Upper lobe of right lung (tissue), 1 donor: Measurements from ENCODE around the gene ARAP1. TPM values are rescaled to one million over a fixed set of nuclear protein-coding genes. Genes with fewer than 3 reads are reported as not detected.

ENCODE experiments used
- ATAC-seq: fragments of 200-7000 bp; cut with Tn5 transposase; one replicate; pipeline ENCODE4 v1.9.1; 2020; ENCODE audit warnings: mild to moderate bottlenecking, moderate library complexity
- DNase-seq: peaks from one replicate; pipeline ENCODE4 v3.0.0-alpha.2; 2020
- H3K27ac ChIP-seq: fragments of 200-600 bp; one replicate; pipeline ENCODE4 v1.8.0; 2022
- H3K27me3 ChIP-seq: fragments of 200-600 bp; one replicate; pipeline ENCODE4 v1.8.0; 2022; ENCODE audit warnings: mild to moderate bottlenecking
- H3K36me3 ChIP-seq: fragments of 200-600 bp; one replicate; pipeline ENCODE4 v1.8.0; 2022
- H3K4me1 ChIP-seq: fragments of 200-600 bp; one replicate; pipeline ENCODE4 v1.8.0; 2022
- H3K4me3 ChIP-seq: fragments of 200-600 bp; one replicate; pipeline ENCODE4 v1.8.0; 2022; ENCODE audit warnings: mild to moderate bottlenecking
- H3K9me3 ChIP-seq: fragments of 200-600 bp; one replicate; pipeline ENCODE4 v1.8.0; 2022
- intact Hi-C: fragments of 100-400 bp; cut with DNase I; formaldehyde crosslinking; loops from one replicate; pipeline ENCODE4 v1.11.0; 2022
- total RNA-seq: library from RNA; stranded (reverse); fragmentation: NEBNext Ultra II Directional; extraction: Animal tissue kit (Norgen Biotek cat#: 25700); gene quantifications from one replicate; pipeline ENCODE4 v1.2.1, GENCODE V29; 2021
- TF ChIP-seq, protein P1 (sequence below): fragments of 200-600 bp; IDR thresholded peaks from one replicate; pipeline ENCODE4 v1.8.0; 2022; ENCODE audit warnings: antibody characterized with exemption
- donor health status: DM: no; HTN: yes; CAD: no; lungs with severe emphysema.

ARAP1 gene
- total RNA-seq, 1 donor from 2014 or later, result 226 TPM

DNA sequence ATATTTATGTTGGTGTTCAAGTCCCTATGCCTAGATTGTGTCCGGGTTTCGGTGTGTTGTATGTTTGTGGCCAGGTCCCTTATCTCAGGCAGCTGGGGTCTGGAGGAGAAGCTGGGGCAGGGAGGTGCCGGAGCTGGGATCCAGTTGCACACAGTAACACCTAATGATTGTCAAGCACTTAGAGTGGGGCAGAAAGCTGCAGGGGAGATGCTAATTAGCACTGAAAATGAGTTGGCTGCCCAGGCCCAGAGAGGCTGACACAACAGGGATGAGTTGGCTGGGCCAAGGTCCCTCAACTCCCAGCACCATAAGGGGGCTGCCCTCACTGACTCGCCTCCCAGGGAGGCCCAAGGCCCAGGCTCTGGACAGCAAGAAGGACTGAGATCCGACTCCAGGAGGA, 90.2 kb downstream of the ARAP1 start:
- H3K27me3 ChIP-seq, result peaks cover 8% of the 10 kb centered on the region
- ATAC-seq, result no peak
- intact Hi-C loops, result no loop called here
- no peak for DNase-seq
- no peak overlapping the region for H3K27ac ChIP-seq
- H3K4me3 ChIP-seq, result no peak overlapping the region
- no peaks in the 10 kb centered on the region for H3K4me1 ChIP-seq
- H3K36me3 ChIP-seq, result no peaks in the 10 kb centered on the region
- TF ChIP-seq, protein P1, sequence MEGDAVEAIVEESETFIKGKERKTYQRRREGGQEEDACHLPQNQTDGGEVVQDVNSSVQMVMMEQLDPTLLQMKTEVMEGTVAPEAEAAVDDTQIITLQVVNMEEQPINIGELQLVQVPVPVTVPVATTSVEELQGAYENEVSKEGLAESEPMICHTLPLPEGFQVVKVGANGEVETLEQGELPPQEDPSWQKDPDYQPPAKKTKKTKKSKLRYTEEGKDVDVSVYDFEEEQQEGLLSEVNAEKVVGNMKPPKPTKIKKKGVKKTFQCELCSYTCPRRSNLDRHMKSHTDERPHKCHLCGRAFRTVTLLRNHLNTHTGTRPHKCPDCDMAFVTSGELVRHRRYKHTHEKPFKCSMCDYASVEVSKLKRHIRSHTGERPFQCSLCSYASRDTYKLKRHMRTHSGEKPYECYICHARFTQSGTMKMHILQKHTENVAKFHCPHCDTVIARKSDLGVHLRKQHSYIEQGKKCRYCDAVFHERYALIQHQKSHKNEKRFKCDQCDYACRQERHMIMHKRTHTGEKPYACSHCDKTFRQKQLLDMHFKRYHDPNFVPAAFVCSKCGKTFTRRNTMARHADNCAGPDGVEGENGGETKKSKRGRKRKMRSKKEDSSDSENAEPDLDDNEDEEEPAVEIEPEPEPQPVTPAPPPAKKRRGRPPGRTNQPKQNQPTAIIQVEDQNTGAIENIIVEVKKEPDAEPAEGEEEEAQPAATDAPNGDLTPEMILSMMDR, result no peak
- H3K9me3 ChIP-seq, result no peaks in the 10 kb centered on the region

DNA sequence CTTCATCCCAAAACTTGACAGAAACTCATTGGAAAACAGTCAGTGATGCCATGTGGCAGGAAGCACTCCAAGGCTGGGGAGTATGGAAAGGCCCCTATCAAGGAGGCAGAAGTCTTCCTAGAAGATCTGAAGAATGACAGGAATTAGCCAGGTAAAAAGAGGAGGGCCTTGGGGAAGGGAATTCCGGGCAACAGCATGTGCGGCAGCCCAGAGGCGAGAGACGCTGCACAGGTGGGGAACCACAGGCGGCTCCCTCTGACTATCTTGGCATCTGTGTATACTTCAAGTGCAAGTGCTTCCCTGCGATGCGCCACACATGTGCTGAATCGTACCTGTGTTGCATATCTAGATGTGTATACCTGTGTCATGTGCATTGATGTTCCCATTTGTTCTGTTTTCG, 90.7 kb downstream of the ARAP1 start:
- DNase-seq (no peak), ATAC-seq (no peak)
- intact Hi-C loops, result no loop called here
- Histone ChIP-seq H3K27ac (no peak overlapping the region), H3K27me3 (peaks cover 8% of the 10 kb centered on the region), H3K36me3 (no peaks in the 10 kb centered on the region), H3K9me3 (no peaks in the 10 kb centered on the region), H3K4me3 (no peak overlapping the region), H3K4me1 (no peaks in the 10 kb centered on the region)
- TF ChIP-seq, protein P1, result no peak

DNA sequence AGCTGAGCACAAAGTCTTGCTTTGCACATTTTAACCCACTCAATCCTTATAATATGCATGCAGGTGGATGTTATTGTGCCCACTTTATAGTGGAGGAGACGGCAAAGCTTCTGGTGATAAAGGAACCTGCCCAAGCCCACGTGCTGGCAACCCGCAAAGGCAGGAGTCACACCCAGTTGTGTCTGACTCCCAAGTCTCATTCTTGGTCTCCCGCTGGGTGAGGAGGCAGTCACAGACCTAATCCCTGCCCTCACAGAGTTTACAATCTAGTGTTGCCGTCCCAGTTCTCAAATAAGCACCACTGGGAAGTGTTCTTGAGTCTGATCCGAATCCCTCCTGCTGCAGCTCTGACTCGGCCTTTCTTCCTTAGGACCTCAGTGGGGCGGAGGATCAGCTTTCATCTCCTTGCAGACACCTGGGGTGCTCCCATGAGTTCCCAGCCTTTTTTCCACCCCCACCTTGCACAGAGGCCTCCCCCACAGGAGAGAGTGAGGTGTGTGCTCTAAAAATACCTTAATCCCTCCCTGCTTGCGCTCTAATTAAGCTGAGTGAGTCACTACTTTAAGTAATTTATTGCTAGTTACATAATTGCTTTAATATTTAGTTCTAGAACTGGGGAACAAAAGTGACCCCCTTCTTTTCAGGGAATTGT, 93.1 kb downstream of the ARAP1 start:
- DNase-seq, result no peak
- Histone ChIP-seq H3K4me3 (no peak overlapping the region), H3K9me3 (no peaks in the 10 kb centered on the region), H3K4me1 (no peaks in the 10 kb centered on the region), H3K27ac (no peak overlapping the region), H3K36me3 (no peaks in the 10 kb centered on the region), H3K27me3 (peaks cover 8% of the 10 kb centered on the region)
- TF ChIP-seq, protein P1, result no peak
- no peak for ATAC-seq
- intact Hi-C loops, result no loop called here

DNA sequence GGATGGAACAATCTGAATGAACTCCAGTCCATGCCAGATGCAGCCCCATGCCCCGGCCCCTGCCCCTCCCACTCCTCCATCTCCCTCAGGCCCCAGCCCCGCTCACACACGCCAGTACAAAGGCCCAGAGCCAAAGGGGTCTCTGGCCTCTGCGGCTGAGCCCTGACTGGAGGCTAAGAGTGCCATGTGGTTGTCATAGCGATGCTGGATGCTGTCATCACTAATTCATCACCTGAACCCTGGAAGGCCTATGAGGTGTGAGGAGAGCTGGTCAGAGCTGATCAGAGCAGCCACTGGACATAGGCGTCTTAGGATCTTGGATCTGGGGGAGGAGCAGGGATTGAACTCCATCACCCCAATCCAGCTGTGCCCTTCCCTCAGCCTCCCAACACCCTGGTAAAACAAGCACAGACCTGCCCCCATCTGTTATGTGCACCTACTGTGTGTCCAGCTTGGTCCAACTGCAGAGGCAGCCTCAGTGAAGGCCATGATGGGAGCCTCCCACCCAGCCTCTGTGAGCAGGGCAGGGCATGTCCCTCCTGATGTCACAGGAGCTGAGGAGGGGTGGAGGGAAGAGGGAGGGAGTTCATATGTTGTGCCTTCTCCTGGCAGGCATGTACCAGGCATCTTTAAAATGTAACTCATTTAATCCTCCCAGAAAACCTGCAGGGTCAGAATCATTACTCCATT, 94.7 kb downstream of the ARAP1 start:
- ATAC-seq (no peak), DNase-seq (no peak)
- Histone ChIP-seq H3K4me3 (no peak overlapping the region), H3K36me3 (no peaks in the 10 kb centered on the region), H3K27me3 (peaks cover 8% of the 10 kb centered on the region), H3K27ac (no peak overlapping the region), H3K9me3 (no peaks in the 10 kb centered on the region), H3K4me1 (no peaks in the 10 kb centered on the region)
- intact Hi-C loops, result no loop called here
- TF ChIP-seq, protein P1, result no peak

DNA sequence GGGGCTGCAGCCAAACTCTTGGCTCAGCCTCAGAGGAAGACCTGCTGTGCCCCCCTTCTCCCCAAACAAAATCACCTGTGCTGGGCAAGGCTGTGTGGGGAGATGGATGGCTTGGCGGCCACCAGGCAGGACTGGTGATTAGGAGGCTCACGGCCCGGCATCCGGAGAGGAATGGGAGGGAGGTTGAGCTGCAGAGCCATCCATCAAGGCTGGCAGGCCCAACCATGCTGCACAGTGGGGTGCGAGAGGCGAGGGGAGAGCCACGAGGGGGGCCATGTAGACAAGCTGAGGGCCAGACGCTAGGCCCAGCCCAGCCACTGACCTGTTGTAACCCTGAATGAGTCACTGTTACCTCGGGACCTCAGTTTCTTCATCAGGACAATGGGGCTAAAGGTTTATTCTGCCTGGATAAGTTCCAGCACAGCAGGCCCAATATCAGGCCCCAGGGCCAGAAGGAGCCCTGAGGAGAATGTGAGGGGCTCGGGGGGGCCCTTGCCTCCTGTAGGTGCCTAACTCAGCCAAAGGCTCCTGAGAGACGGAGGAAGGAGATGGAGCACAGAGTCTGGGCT, 96.2 kb downstream of the ARAP1 start:
- Histone ChIP-seq H3K27me3 (peaks cover 8% of the 10 kb centered on the region), H3K4me3 (no peak overlapping the region), H3K4me1 (no peaks in the 10 kb centered on the region), H3K27ac (no peak overlapping the region), H3K36me3 (no peaks in the 10 kb centered on the region), H3K9me3 (no peaks in the 10 kb centered on the region)
- TF ChIP-seq, protein P1, result no peak
- no peak for DNase-seq
- ATAC-seq, result peak; percentile 4
- intact Hi-C loops, result no loop called here
